ENCODE data around the gene NFKBIA.
A peak's percentile ranks its signal among the peaks of the same experiment; 100 is the strongest.

Gene NFKBIA

GRCh38 chr14:35406090-35406489 is 1.5 kb upstream of the NFKBIA start:
- no peak for TF ChIP-seq ZFX (IDR thresholded peaks at IDR 0.05)
- TF ChIP-seq, protein P1, sequence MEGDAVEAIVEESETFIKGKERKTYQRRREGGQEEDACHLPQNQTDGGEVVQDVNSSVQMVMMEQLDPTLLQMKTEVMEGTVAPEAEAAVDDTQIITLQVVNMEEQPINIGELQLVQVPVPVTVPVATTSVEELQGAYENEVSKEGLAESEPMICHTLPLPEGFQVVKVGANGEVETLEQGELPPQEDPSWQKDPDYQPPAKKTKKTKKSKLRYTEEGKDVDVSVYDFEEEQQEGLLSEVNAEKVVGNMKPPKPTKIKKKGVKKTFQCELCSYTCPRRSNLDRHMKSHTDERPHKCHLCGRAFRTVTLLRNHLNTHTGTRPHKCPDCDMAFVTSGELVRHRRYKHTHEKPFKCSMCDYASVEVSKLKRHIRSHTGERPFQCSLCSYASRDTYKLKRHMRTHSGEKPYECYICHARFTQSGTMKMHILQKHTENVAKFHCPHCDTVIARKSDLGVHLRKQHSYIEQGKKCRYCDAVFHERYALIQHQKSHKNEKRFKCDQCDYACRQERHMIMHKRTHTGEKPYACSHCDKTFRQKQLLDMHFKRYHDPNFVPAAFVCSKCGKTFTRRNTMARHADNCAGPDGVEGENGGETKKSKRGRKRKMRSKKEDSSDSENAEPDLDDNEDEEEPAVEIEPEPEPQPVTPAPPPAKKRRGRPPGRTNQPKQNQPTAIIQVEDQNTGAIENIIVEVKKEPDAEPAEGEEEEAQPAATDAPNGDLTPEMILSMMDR (conservative IDR thresholded peaks at IDR 0.05) = no peak
- no peak overlapping the region for H3K27ac ChIP-seq

- TF ChIP-seq, protein P1 (conservative IDR thresholded peaks at IDR 0.05) = no peak
- no peak for TF ChIP-seq ZFX (IDR thresholded peaks at IDR 0.05)
- peak overlapping the region; percentile 99 for H3K27ac ChIP-seq
Observed at GRCh38 chr14:35405304-35405996, 901 bp upstream of the NFKBIA start.

DNA sequence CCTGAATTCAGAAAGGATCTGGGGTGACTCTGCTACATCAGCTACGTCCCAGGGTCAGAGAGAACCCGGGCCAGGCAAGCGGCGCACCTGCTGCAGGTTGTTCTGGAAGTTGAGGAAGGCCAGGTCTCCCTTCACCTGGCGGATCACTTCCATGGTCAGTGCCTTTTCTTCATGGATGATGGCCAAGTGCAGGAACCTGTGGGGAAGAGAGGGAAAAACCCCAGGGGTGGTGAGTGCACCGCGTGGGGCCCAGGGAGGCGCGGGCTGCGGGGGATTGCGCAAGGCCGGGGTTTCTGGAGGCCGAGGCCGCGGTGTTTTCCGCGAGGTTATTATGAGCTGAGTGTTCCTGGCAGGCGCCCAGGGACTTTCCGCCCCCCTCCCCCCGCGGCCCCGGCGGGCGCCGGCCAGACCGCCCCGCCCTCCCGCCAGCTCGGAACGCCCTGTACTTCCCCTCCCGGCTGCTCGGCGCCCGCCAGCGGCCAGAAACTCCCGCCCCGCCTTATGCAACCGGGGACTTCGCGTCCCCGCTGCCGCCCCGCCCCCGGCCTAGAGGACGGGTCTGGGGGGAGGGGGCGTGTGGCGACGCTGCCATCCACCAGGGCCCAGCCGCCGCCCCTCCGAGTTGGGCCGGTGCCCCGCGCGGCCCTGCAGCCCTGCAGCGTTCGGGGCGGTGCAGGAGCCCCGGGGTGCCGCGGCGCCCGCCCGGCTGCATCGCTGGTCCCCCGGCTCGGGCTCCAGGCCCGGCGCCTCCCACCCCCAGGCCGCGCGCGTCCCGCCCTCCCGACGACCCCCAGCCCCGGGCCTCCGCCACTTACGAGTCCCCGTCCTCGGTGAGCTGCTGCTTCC is 723 bp downstream of the NFKBIA start:
- TF ChIP-seq, protein P1 (conservative IDR thresholded peaks at IDR 0.05) = no peak
- TF ChIP-seq ZFX (IDR thresholded peaks at IDR 0.05) = no peak
- peak overlapping the region; percentile 99 for H3K27ac ChIP-seq

- TF ChIP-seq, protein P1 (conservative IDR thresholded peaks at IDR 0.05) = no peak
- TF ChIP-seq ZFX (IDR thresholded peaks at IDR 0.05) = no peak
- H3K27ac ChIP-seq = peak overlapping the region; percentile 99
Observed at GRCh38 chr14:35403114-35403602, 1.4 kb downstream of the NFKBIA start.

GRCh38 chr14:35402323-35403113 is 2.0 kb downstream of the NFKBIA start:
- peak overlapping the region; percentile 99 for H3K27ac ChIP-seq
- TF ChIP-seq, protein P1 (conservative IDR thresholded peaks at IDR 0.05) = no peak
- TF ChIP-seq ZFX (IDR thresholded peaks at IDR 0.05) = no peak

GRCh38 chr14:35401422-35402265 is 2.9 kb downstream of the NFKBIA start:
- peak overlapping the region; percentile 99 for H3K27ac ChIP-seq
- TF ChIP-seq, protein P1 (conservative IDR thresholded peaks at IDR 0.05) = no peak
- no peak for TF ChIP-seq ZFX (IDR thresholded peaks at IDR 0.05)

All from C4-2B (cell line).